ENCODE data around the gene CFAP99. TPM values are rescaled to one million over a fixed set of nuclear protein-coding genes. Genes with fewer than 3 reads are reported as not detected.

The CFAP99 gene
- total and polyA plus RNA-seq, 2 experiments from 2014 or later: not detected

GRCh38 chr4:2451821-2452785, 33.3 kb downstream of the CFAP99 start:
- Mint-ChIP-seq H3K27ac (no peak overlapping the region), H3K36me3 (ENCODE audit: low read depth) (no peaks in the 10 kb centered on the region), H3K9me3 (no peaks in the 10 kb centered on the region), H3K27me3 (ENCODE audit: insufficient read depth, low read depth, poor library complexity) (peaks cover 5% of the 10 kb centered on the region), H3K4me1 (no peaks in the 10 kb centered on the region), H3K4me3 (no peak overlapping the region)
- H3K79me2 ChIP-seq (replicated peaks; ENCODE audit: insufficient read depth): no peaks in the 10 kb centered on the region
- TF ChIP-seq EZH2 (IDR thresholded peaks at IDR 0.05; ENCODE audit: low read depth, unreplicated experiment) (no peak), POLR2AphosphoS5 (IDR thresholded peaks at IDR 0.05; ENCODE audit: low read depth) (no peak), CREB1 (CRISPR knock-in tag; IDR thresholded peaks at IDR 0.05; ENCODE audit: low read depth) (no peak), NANOG (IDR thresholded peaks at IDR 0.05; ENCODE audit: borderline replicate concordance) (no peak), JUNB (IDR thresholded peaks at IDR 0.05; ENCODE audit: unreplicated experiment) (no peak), EZH2phosphoT487 (IDR thresholded peaks at IDR 0.05; ENCODE audit: unreplicated experiment) (no peak), ZNF462 (CRISPR knock-in tag; IDR thresholded peaks at IDR 0.05) (no peak), ZNF114 (CRISPR knock-in tag; IDR thresholded peaks at IDR 0.05) (no peak), STAT1 (IDR thresholded peaks at IDR 0.05; ENCODE audit: unreplicated experiment) (no peak), ZNF331 (CRISPR knock-in tag; IDR thresholded peaks at IDR 0.05; ENCODE audit: low read depth) (no peak), REST (IDR thresholded peaks at IDR 0.05; ENCODE audit: unreplicated experiment) (no peak)
- TF ChIP-seq, protein P1, sequence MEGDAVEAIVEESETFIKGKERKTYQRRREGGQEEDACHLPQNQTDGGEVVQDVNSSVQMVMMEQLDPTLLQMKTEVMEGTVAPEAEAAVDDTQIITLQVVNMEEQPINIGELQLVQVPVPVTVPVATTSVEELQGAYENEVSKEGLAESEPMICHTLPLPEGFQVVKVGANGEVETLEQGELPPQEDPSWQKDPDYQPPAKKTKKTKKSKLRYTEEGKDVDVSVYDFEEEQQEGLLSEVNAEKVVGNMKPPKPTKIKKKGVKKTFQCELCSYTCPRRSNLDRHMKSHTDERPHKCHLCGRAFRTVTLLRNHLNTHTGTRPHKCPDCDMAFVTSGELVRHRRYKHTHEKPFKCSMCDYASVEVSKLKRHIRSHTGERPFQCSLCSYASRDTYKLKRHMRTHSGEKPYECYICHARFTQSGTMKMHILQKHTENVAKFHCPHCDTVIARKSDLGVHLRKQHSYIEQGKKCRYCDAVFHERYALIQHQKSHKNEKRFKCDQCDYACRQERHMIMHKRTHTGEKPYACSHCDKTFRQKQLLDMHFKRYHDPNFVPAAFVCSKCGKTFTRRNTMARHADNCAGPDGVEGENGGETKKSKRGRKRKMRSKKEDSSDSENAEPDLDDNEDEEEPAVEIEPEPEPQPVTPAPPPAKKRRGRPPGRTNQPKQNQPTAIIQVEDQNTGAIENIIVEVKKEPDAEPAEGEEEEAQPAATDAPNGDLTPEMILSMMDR (conservative IDR thresholded peaks at IDR 0.05; ENCODE audit: low read depth in 2 of 2): no peak
- TF ChIP-seq, protein P2, sequence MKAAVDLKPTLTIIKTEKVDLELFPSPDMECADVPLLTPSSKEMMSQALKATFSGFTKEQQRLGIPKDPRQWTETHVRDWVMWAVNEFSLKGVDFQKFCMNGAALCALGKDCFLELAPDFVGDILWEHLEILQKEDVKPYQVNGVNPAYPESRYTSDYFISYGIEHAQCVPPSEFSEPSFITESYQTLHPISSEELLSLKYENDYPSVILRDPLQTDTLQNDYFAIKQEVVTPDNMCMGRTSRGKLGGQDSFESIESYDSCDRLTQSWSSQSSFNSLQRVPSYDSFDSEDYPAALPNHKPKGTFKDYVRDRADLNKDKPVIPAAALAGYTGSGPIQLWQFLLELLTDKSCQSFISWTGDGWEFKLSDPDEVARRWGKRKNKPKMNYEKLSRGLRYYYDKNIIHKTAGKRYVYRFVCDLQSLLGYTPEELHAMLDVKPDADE (IDR thresholded peaks at IDR 0.05): no peak
- no peak overlapping the region for H2AFZ ChIP-seq
- H3K27ac ChIP-seq (ENCODE audit: low read depth): no peak overlapping the region
- no peaks in the 10 kb centered on the region for H3K36me3 ChIP-seq (ENCODE audit: insufficient read depth)
- no peak for DNase-seq (ENCODE audit: low spot score)
- no peak overlapping the region for H3K4me2 ChIP-seq
- peaks cover 6% of the 10 kb centered on the region; the same call in 1 of the 2 replicates for H3K9me2 ChIP-seq (ENCODE audit: insufficient read depth)
- H3F3A ChIP-seq (replicated peaks; ENCODE audit: low read depth): no peaks in the 10 kb centered on the region
- no peaks in the 10 kb centered on the region for H4K20me1 ChIP-seq (replicated peaks; ENCODE audit: insufficient read depth)
- H3K27me3 ChIP-seq (ENCODE audit: insufficient read depth): no peaks in the 10 kb centered on the region
- H3K4me3 ChIP-seq: no peak overlapping the region
- no peaks in the 10 kb centered on the region for H3K4me1 ChIP-seq (ENCODE audit: insufficient read depth)
- ATAC-seq: no peak; the same call in 2 of the 3 replicates

Data from GM23338 (cell line).